ENCODE data around the gene MRGPRE.

DNA sequence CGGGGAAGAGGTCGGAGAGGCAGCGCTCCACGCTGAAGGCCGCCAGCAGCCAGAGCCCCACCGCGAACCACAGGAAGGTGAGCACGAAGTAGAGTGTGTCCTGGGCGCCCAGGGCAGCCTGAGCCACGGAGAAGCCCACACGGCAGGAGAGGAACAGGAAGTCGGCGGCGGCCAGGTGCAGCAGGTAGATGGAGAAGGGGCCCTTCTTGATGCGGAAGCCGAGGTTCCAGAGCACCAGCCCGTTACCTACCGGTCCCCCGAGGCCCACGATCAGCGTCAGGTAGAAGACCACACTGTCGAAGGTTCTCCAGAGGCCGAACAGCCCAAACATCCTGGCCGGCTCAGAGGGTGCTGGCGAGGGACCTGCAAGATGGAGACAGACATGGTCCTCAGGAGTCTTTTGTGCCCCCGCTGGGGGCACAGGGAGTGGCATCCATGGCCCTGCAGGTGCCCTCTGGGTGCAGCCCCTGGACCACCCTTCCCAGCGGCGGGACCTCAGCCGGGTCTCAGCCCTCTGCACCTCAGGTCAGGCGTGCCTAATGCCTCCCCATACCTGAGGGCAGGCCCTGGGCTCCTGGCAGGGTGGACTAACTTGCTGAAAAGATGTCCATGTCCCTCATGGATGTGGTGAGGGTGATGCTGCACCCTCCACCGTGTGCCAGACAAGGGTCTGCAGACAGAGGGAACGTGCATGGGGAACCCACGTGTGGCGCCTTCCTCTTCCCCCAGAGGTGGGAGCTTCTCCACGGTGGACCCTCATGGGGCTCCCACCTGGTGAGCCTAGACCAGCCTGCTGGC, 13.5 kb downstream of the MRGPRE start, which contains the start of gene MRGPRG:
- TF ChIP-seq POLR2A (IDR thresholded peaks at IDR 0.05) = no peak
- TF ChIP-seq, protein P1, sequence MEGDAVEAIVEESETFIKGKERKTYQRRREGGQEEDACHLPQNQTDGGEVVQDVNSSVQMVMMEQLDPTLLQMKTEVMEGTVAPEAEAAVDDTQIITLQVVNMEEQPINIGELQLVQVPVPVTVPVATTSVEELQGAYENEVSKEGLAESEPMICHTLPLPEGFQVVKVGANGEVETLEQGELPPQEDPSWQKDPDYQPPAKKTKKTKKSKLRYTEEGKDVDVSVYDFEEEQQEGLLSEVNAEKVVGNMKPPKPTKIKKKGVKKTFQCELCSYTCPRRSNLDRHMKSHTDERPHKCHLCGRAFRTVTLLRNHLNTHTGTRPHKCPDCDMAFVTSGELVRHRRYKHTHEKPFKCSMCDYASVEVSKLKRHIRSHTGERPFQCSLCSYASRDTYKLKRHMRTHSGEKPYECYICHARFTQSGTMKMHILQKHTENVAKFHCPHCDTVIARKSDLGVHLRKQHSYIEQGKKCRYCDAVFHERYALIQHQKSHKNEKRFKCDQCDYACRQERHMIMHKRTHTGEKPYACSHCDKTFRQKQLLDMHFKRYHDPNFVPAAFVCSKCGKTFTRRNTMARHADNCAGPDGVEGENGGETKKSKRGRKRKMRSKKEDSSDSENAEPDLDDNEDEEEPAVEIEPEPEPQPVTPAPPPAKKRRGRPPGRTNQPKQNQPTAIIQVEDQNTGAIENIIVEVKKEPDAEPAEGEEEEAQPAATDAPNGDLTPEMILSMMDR (IDR thresholded peaks at IDR 0.05) = no peak
